Panc1 (cell line): ENCODE data around the gene MRRF. TPM values are rescaled to one million over a fixed set of nuclear protein-coding genes. Genes with fewer than 3 reads are reported as not detected.

Experiments used
- ATAC-seq: fragments of 200-7000 bp; cut with Tn5 transposase; 2 replicates; pipeline ENCODE4 v1.9.1; 2020; ENCODE audit warnings: mild to moderate bottlenecking, moderate library complexity
- BruUV-seq: library from RNA; stranded (reverse); fragments of 400-500 nt; replicated peaks from 2 replicates; lab custom pipeline; 2021; lab: Mats Ljungman, UMichigan
- CTCF ChIA-PET: fragments of 300-600 bp; sonication (Branson Sonifier 250); formaldehyde crosslinking; loops from one replicate; lab custom pipeline; 2022; ENCODE audit warnings: antibody characterized with exemption; lab: Charles Lee
- POLR2A ChIA-PET: fragments of 300-600 bp; sonication (Branson Sonifier 250); formaldehyde crosslinking; loops from one replicate; lab custom pipeline; 2022; ENCODE audit warnings: antibody characterized with exemption; lab: Charles Lee
- DNase-seq: peaks from one replicate; pipeline ENCODE4 v3.0.0-alpha.2; 2010; ENCODE audit warnings: low read depth, low spot score
- H3K27ac ChIP-seq: 2 replicates; pipeline ENCODE4 v1.5.1; 2011; ENCODE audit warnings: mild to moderate bottlenecking, low read length, inconsistent platforms
- H3K27me3 ChIP-seq: fragments of 200-500 bp; sonication (Bioruptor generic); 2 replicates; pipeline ENCODE4 v1.6.0; 2014; ENCODE audit warnings: low read length, inconsistent platforms; ENCODE audit not compliant: control insufficient read depth, insufficient read depth
- H3K36me3 ChIP-seq: fragments of 200-500 bp; sonication (Bioruptor generic); 2 replicates; pipeline ENCODE4 v1.5.1; 2014; ENCODE audit warnings: inconsistent platforms, mild to moderate bottlenecking, low read length, moderate library complexity; ENCODE audit not compliant: control insufficient read depth, insufficient read depth
- H3K4me1 ChIP-seq: 2 replicates; pipeline ENCODE4 v1.5.1; 2011; ENCODE audit warnings: inconsistent platforms, mild to moderate bottlenecking, low read length, moderate library complexity; ENCODE audit not compliant: control insufficient read depth, insufficient read depth
- H3K4me3 ChIP-seq, 2 experiments: 2 replicates each; pipeline ENCODE4 v1.5.1; 2011 to 2012; ENCODE audit warnings: low read depth in 2 of 2, low read length in 2 of 2, mild to moderate bottlenecking in 2 of 2, inconsistent platforms in 1 of 2, moderate library complexity in 1 of 2
- H3K9me3 ChIP-seq: fragments of 200-500 bp; sonication (Bioruptor generic); 2 replicates; pipeline ENCODE4 v1.5.1; 2014; ENCODE audit warnings: low read depth, mild to moderate bottlenecking, inconsistent platforms, low read length, moderate library complexity; ENCODE audit not compliant: control insufficient read depth, insufficient read depth
- CTCF ChIP-seq: fragments of 450-650 bp; IDR thresholded peaks from 2 replicates; pipeline ENCODE4 v1.5.1; 2017; ENCODE audit warnings: mild to moderate bottlenecking
- POLR2AphosphoS5 ChIP-seq: IDR thresholded peaks from 2 replicates; pipeline ENCODE4 v1.6.1; 2012; ENCODE audit warnings: mild to moderate bottlenecking, low read depth, low read length, moderate library complexity
- REST ChIP-seq, 2 experiments: IDR thresholded peaks; 2 replicates each; pipeline ENCODE4 v1.6.1; 2011 to 2012; ENCODE audit warnings: low read depth in 2 of 2, control low read depth in 1 of 2, low read length in 1 of 2, mild to moderate bottlenecking in 1 of 2, moderate library complexity in 1 of 2; ENCODE audit not compliant: insufficient read depth in 1 of 2
- SIN3A ChIP-seq: IDR thresholded peaks from 2 replicates; pipeline ENCODE4 v1.6.1; 2012; ENCODE audit warnings: low read depth, mild to moderate bottlenecking, low read length, moderate library complexity, borderline replicate concordance; ENCODE audit not compliant: insufficient read depth
- TCF7L2 ChIP-seq: IDR thresholded peaks from 2 replicates; pipeline ENCODE4 v1.6.1; 2011; ENCODE audit warnings: mild to moderate bottlenecking, low read depth, low read length, inconsistent platforms
- in situ Hi-C: cut with HindIII; loops from 2 replicates; pipeline ENCODE4 v1.10.0; 2016; ENCODE audit warnings: low sequenced_read_pairs, low pct_unique_long_range_greater_than_20kb
- intact Hi-C: fragments of 100-400 bp; cut with micrococcal nuclease; formaldehyde crosslinking; loops from one replicate; pipeline ENCODE4 v1.10.0; 2022; ENCODE audit not compliant: unreplicated experiment
- total RNA-seq: library from RNA; stranded (reverse); gene quantifications from one replicate; pipeline ENCODE4 v1.2.1, GENCODE V29; 2021; ENCODE audit not compliant: unreplicated experiment

The MRRF gene
- total RNA-seq, 1 experiment from 2014 or later: 28.4 TPM

DNA sequence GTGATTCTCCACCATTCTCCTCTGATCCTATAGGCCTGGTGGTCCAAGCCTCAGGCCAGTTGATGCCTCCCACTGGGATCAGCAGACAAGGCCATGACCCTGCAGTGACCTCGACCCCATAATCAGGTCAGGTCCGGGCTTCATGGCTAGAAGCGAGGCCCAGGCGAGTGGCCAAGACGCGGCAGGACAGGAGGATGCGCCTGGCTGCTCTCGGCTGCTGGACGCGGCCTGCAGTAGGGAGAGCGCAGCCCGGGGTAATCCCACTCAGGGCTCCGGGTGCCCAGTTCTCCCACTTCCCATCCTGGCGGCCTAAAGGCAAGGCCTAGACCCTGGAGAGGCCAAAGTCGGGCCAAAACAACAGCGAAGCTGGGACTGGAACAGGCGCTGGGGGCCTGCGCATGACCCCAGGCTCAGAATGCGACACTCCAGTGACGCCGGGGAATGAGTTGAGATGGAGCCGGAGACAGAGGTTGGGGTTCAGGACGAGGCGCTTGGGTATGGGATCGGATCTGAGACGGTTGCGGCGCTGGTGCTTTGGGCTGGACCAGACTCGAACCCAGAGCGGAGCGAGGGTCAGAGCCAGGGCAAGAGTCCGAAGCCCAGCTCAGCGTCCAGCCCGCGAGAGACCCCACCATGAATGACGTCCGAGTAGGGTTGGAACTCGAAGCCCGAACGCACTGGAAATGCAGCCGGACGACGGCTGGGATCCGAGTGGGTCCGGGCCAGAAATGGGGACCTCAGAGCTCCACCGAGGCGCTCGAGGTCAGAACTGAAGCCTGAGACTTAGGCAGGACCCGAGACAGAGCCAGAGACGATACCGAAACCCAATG lies 39.2 kb upstream of the MRRF start:
- ChIA-PET CTCF (no interaction called here), POLR2A (no interaction called here)
- intact Hi-C loops (no loop called here), in situ Hi-C loops (no loop called here)
- TF ChIP-seq CTCF (no peak), POLR2AphosphoS5 (no peak), SIN3A (no peak), REST (IDR thresholded peaks at IDR 0.05; ENCODE audit: insufficient read depth in 1 of 2, low read depth in 2 of 2, low read length in 1 of 2) (no peak), TCF7L2 (no peak)
- Histone ChIP-seq H3K9me3 (no peaks in the 10 kb centered on the region), H3K4me3 (no peak overlapping the region), H3K36me3 (no peaks in the 10 kb centered on the region), H3K4me1 (no peaks in the 10 kb centered on the region), H3K27me3 (peaks cover 7% of the 10 kb centered on the region; the same call in 1 of the 2 replicates), H3K27ac (no peak overlapping the region)
- no TSS peak for BruUV-seq
- DNase-seq (no peak), ATAC-seq (no peak)

DNA sequence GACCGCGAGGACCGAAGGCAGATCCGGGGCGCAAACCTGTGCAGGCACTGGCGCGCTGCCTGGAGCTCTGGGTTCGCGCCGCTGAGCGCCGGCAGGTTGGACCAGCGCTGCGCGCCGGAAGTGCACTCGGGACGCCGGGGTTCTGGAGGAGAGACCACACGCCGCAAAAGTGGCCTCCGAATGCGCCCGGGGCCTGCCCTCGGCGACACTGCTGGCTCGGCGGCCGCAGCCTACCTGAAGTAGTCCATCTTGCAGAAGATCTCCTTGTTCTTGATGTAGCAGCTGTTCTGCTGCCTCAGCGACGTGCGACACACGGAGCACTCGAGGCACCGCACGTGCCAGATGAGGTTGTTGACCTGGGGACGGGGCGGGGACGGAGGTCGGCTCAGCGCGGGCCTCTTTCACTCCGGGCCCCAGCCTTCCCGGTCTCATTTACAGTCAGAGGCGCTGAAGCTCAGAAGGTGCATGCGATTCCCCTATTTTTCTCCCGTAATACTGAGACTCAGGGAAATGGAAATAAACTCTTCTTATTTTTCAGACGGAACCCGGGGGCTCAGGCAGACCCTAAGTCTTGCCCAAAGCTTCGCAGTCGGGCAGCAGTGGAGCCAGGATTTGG lies 38.4 kb upstream of the MRRF start:
- no peaks in the 10 kb centered on the region for H3K36me3 ChIP-seq
- in situ Hi-C loops (no loop called here), intact Hi-C loops (no loop called here)
- CTCF ChIA-PET: no interaction called here
- H3K4me3 ChIP-seq: no peak overlapping the region
- POLR2A ChIA-PET: no interaction called here
- DNase-seq (no peak), ATAC-seq (no peak)
- H3K4me1 ChIP-seq: no peaks in the 10 kb centered on the region
- H3K27ac ChIP-seq: no peak overlapping the region
- H3K27me3 ChIP-seq: peaks cover 7% of the 10 kb centered on the region; the same call in 1 of the 2 replicates
- TF ChIP-seq REST (IDR thresholded peaks at IDR 0.05; ENCODE audit: insufficient read depth in 1 of 2, low read depth in 2 of 2, low read length in 1 of 2): no peak
- TF ChIP-seq POLR2AphosphoS5: no peak
- TF ChIP-seq CTCF: no peak
- no peak for TF ChIP-seq TCF7L2
- TF ChIP-seq SIN3A: no peak
- no TSS peak for BruUV-seq
- H3K9me3 ChIP-seq: no peaks in the 10 kb centered on the region
